ENCODE results near the gene TUBAL3.

DNA sequence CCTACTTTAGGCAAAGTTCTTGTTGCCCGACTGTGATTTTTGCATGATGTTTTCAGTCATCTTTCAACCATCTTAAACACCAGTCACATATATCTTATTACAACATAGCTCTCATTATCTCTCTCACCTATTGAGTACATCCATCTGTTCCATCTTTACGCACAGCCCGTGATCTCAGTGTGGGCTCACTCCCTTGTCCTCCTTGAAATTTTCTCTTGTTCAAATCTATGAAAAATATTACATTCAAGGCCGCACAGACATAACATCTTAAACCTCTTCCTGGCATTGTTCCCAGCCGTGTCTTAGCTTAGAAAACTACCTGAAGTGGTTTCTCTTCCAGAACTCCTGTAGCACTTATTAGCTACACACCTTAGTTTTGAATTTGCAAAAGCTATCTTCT lies 40.4 kb upstream of the TUBAL3 start:
- TF ChIP-seq, protein P1, sequence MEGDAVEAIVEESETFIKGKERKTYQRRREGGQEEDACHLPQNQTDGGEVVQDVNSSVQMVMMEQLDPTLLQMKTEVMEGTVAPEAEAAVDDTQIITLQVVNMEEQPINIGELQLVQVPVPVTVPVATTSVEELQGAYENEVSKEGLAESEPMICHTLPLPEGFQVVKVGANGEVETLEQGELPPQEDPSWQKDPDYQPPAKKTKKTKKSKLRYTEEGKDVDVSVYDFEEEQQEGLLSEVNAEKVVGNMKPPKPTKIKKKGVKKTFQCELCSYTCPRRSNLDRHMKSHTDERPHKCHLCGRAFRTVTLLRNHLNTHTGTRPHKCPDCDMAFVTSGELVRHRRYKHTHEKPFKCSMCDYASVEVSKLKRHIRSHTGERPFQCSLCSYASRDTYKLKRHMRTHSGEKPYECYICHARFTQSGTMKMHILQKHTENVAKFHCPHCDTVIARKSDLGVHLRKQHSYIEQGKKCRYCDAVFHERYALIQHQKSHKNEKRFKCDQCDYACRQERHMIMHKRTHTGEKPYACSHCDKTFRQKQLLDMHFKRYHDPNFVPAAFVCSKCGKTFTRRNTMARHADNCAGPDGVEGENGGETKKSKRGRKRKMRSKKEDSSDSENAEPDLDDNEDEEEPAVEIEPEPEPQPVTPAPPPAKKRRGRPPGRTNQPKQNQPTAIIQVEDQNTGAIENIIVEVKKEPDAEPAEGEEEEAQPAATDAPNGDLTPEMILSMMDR (optimal IDR thresholded peaks at IDR 0.05 in 1 of 3, IDR thresholded peaks at IDR 0.05 in 1 of 3, conservative IDR thresholded peaks at IDR 0.05 in 1 of 3; ENCODE audit: extremely low read depth in 1 of 3, insufficient read depth in 2 of 3, low read length in 3 of 3): no peak
- no peak for TF ChIP-seq EZH2 (IDR thresholded peaks at IDR 0.05; ENCODE audit: low read length)
